SK-N-SH (cell line): ENCODE results near the gene ASPN. TPM values are rescaled to one million over a fixed set of nuclear protein-coding genes. Genes with fewer than 3 reads are reported as not detected.

Experiments used
- CTCF ChIA-PET: fragments of 300-600, 350-600 bp; formaldehyde crosslinking; extraction: SDS; loops from one replicate; lab custom pipeline; 2021; lab: Yijun Ruan, JAX
- POLR2A ChIA-PET: fragments of 350-600 bp; sonication (Branson Sonifier 250); formaldehyde crosslinking; extraction: SDS; loops from one replicate; lab custom pipeline; 2020; ENCODE audit warnings: antibody characterized with exemption, inconsistent platforms; lab: Yijun Ruan, JAX
- DNase-seq: peaks from one replicate; pipeline ENCODE4 v3.0.0; 2012
- H2AFZ ChIP-seq: fragments of 200-600 bp; sonication (generic); 2 replicates; pipeline ENCODE4 v1.8.1; 2016; ENCODE audit warnings: antibody characterized with exemption, mild to moderate bottlenecking, low read depth
- H3F3A ChIP-seq: fragments of 200-600 bp; sonication (generic); replicated peaks from 2 replicates; pipeline ENCODE3; 2016; ENCODE audit warnings: antibody characterized with exemption, mild to moderate bottlenecking; ENCODE audit not compliant: insufficient read depth
- H3K27ac ChIP-seq, 2 experiments: fragments of 200-500 bp in 1 of 2; fragments of 200-600 bp in 1 of 2; sonication (Bioruptor generic) in 1 of 2; sonication (generic), shearing (Covaris generic) in 1 of 2; 2 replicates each; pipeline versions ENCODE4 v1.5.1 to v1.6.1; 2014 to 2016; ENCODE audit warnings: low read depth in 2 of 2, inconsistent platforms in 1 of 2, low read length in 1 of 2, mild to moderate bottlenecking in 1 of 2, mixed read lengths in 1 of 2
- H3K27me3 ChIP-seq: fragments of 200-600 bp; sonication (generic), shearing (Covaris generic); 2 replicates; pipeline ENCODE4 v1.6.1; 2016; ENCODE audit warnings: mixed run types; ENCODE audit not compliant: insufficient read depth
- H3K36me3 ChIP-seq, 2 experiments: fragments of 200-500 bp in 1 of 2; fragments of 200-600 bp in 1 of 2; sonication (Bioruptor generic) in 1 of 2; sonication (generic) in 1 of 2; replicated peaks in 1 of 2; 2 replicates each; pipeline versions ENCODE3 to v1.5.1; 2014 to 2016; ENCODE audit warnings: low read length in 1 of 2, mild to moderate bottlenecking in 1 of 2; ENCODE audit not compliant: insufficient read depth in 2 of 2, control insufficient read depth in 1 of 2
- H3K4me1 ChIP-seq, 2 experiments: fragments of 200-500 bp in 1 of 2; fragments of 200-600 bp in 1 of 2; sonication (Bioruptor generic) in 1 of 2; sonication (generic), shearing (Covaris generic) in 1 of 2; 2 replicates each; pipeline versions ENCODE4 v1.5.1 to v1.6.1; 2014 to 2016; ENCODE audit warnings: low read depth in 1 of 2, low read length in 1 of 2, mixed run types in 1 of 2; ENCODE audit not compliant: insufficient read depth in 2 of 2, control insufficient read depth in 1 of 2
- H3K4me2 ChIP-seq: fragments of 200-600 bp; sonication (generic), shearing (Covaris generic); 2 replicates; pipeline ENCODE4 v1.6.1; 2017; ENCODE audit warnings: mixed run types
- H3K4me3 ChIP-seq, 2 experiments: fragments of 200-500 bp in 1 of 2; fragments of 200-600 bp in 1 of 2; sonication (Bioruptor generic) in 1 of 2; sonication (generic), shearing (Covaris generic) in 1 of 2; 2 replicates each; pipeline versions ENCODE4 v1.5.1 to v1.8.1; 2014 to 2016; ENCODE audit warnings: low read depth in 2 of 2, inconsistent platforms in 1 of 2, low read length in 1 of 2, mild to moderate bottlenecking in 1 of 2, mixed read lengths in 1 of 2, moderate library complexity in 1 of 2
- H3K79me2 ChIP-seq: fragments of 200-600 bp; sonication (generic); 2 replicates; pipeline ENCODE4 v1.8.1; 2017; ENCODE audit warnings: mild to moderate bottlenecking; ENCODE audit not compliant: insufficient read depth
- H3K9ac ChIP-seq: fragments of 200-600 bp; sonication (generic); 2 replicates; pipeline ENCODE4 v1.6.1; 2017; ENCODE audit warnings: mixed run types
- H3K9me2 ChIP-seq: fragments of 200-600 bp; sonication (generic); 2 replicates; pipeline ENCODE4 v1.6.1; 2017; ENCODE audit warnings: mixed run types
- H3K9me3 ChIP-seq: fragments of 200-600 bp; sonication (generic); 2 replicates; pipeline ENCODE4 v1.6.1; 2017; ENCODE audit warnings: mixed run types, mild to moderate bottlenecking, moderate library complexity
- H4K20me1 ChIP-seq: fragments of 200-600 bp; sonication (generic); 2 replicates; pipeline ENCODE4 v1.6.1; 2017; ENCODE audit warnings: mild to moderate bottlenecking, mixed run types; ENCODE audit not compliant: insufficient read depth
- ELF1 ChIP-seq: IDR thresholded peaks from 2 replicates; pipeline ENCODE4 v1.4.0; 2012
- EZH2phosphoT487 ChIP-seq: fragments of 200-600 bp; sonication (generic); IDR thresholded peaks from 2 replicates; pipeline ENCODE4 v1.6.1; 2017; ENCODE audit warnings: low read depth, mixed run types, mild to moderate bottlenecking, antibody characterized with exemption, moderate library complexity, borderline replicate concordance
- FOSL2 ChIP-seq: IDR thresholded peaks from 2 replicates; pipeline ENCODE4 v1.4.0; 2012; ENCODE audit warnings: low read depth, mild to moderate bottlenecking, moderate library complexity, borderline replicate concordance
- FOXJ3 ChIP-seq: sonication (generic); formaldehyde crosslinking; IDR thresholded peaks from 2 replicates; pipeline ENCODE4 v1.5.1; 2020; ENCODE audit warnings: mild to moderate bottlenecking, missing genetic modification reagents
- FOXM1 ChIP-seq: IDR thresholded peaks from 2 replicates; pipeline ENCODE4 v1.4.0; 2012; ENCODE audit warnings: low read depth, mild to moderate bottlenecking
- IRF3 ChIP-seq: fragments of 150-350 bp; IDR thresholded peaks from 2 replicates; pipeline ENCODE4 v1.6.1; 2016; ENCODE audit warnings: mild to moderate bottlenecking, low read depth, low read length
- MXI1 ChIP-seq: IDR thresholded peaks from 2 replicates; pipeline ENCODE4 v1.6.1; 2012; ENCODE audit warnings: mild to moderate bottlenecking, low read depth, low read length, improper control_type of control experiment
- PBX3 ChIP-seq: IDR thresholded peaks from 2 replicates; pipeline ENCODE4; 2012
- RAD21 ChIP-seq: IDR thresholded peaks from 2 replicates; pipeline ENCODE4 v1.6.1; 2012; ENCODE audit warnings: mild to moderate bottlenecking, low read length
- RCOR1 ChIP-seq: fragments of 150-350 bp; IDR thresholded peaks from 2 replicates; pipeline ENCODE4 v1.6.1; 2017; ENCODE audit warnings: antibody characterized with exemption, low read length
- RFX5 ChIP-seq: IDR thresholded peaks from 2 replicates; pipeline ENCODE4 v1.6.1; 2012; ENCODE audit warnings: mild to moderate bottlenecking, improper control_type of control experiment, low read length
- RXRA ChIP-seq: IDR thresholded peaks from 2 replicates; pipeline ENCODE4 v1.4.0; 2012; ENCODE audit warnings: low read depth, mild to moderate bottlenecking, borderline replicate concordance
- SIN3A ChIP-seq: IDR thresholded peaks from 2 replicates; pipeline ENCODE4 v1.6.1; 2012; ENCODE audit warnings: low read depth, mild to moderate bottlenecking, low read length, moderate library complexity, borderline replicate concordance
- SMC3 ChIP-seq: IDR thresholded peaks from 2 replicates; pipeline ENCODE4 v1.6.1; 2012; ENCODE audit warnings: low read depth, low read length, improper control_type of control experiment
- TAF1 ChIP-seq: IDR thresholded peaks from 2 replicates; pipeline ENCODE4 v1.6.1; 2012; ENCODE audit warnings: low read depth, mild to moderate bottlenecking, low read length, moderate library complexity, borderline replicate concordance
- USF2 ChIP-seq: fragments of 150-350 bp; IDR thresholded peaks from 2 replicates; pipeline ENCODE4 v1.6.1; 2017; ENCODE audit warnings: antibody characterized with exemption, low read length, low read depth, borderline replicate concordance
- WGBS: methylation state at CpG from one replicate; pipeline ENCODE4 v1.1.6; 2017; ENCODE audit warnings: low lambda C conversion rate; 5-methylcytosine and 5-hydroxymethylcytosine counted together
- polyA plus RNA-seq, 3 experiments: library from polyadenylated mRNA; depleted of rRNA; stranded (reverse); fragments of >200 nt; gene quantifications; 2 replicates each; pipeline ENCODE4 v1.2.3, GENCODE V29; 2012

The ASPN gene
- polyA plus RNA-seq, 1 of the 3 experiments (the other 2 are of a cell fraction) = 0.76 TPM

GRCh38 chr9:92499701-92500100 lies 17.4 kb upstream of the ASPN start:
- no peaks in the 10 kb centered on the region for H3K36me3 ChIP-seq
- TF ChIP-seq IRF3 (no peak), RCOR1 (no peak), RXRA (no peak), RAD21 (no peak), FOXM1 (no peak), EZH2phosphoT487 (no peak), FOSL2 (no peak), FOXJ3 (CRISPR knock-in tag) (no peak), USF2 (no peak), PBX3 (no peak), MXI1 (no peak), ELF1 (no peak), RFX5 (no peak), SIN3A (no peak), SMC3 (no peak), TAF1 (no peak)
- 81% methylated on average over 2 of the region's 2 CpGs for WGBS
- no peak overlapping the region for H3K4me3 ChIP-seq
- no peak overlapping the region for H3K9ac ChIP-seq
- CTCF ChIA-PET = interaction anchor here (1.4 kb wide), 1 partner anchor 18 kb away, joined by 3 read pairs; no protein-coding TSS in a partner anchor
- peaks cover 1 to 3% of the 10 kb centered on the region in 2 experiments; a peak in 2 of 4 replicates for H3K4me1 ChIP-seq
- DNase-seq = no peak
- H3K79me2 ChIP-seq = no peaks in the 10 kb centered on the region
- H3K9me2 ChIP-seq = no peaks in the 10 kb centered on the region
- no peaks in the 10 kb centered on the region for H3F3A ChIP-seq
- no peaks in the 10 kb centered on the region for H3K9me3 ChIP-seq
- H2AFZ ChIP-seq = no peak overlapping the region
- POLR2A ChIA-PET = no interaction called here
- no peaks in the 10 kb centered on the region for H4K20me1 ChIP-seq
- no peak overlapping the region for H3K4me2 ChIP-seq
- H3K27ac ChIP-seq = no peak overlapping the region
- no peaks in the 10 kb centered on the region for H3K27me3 ChIP-seq
